Measurements from ENCODE around the gene CHD2.

Gene CHD2

GRCh38 chr15:93067649-93068085 lies 167.5 kb downstream of the CHD2 start:
- no peak for DNase-seq (ENCODE audit: low spot score)

GRCh38 chr15:93068581-93069199 lies 168.6 kb downstream of the CHD2 start:
- no peak for DNase-seq (ENCODE audit: low spot score)

GRCh38 chr15:93070132-93070531 lies 170.0 kb downstream of the CHD2 start:
- DNase-seq (ENCODE audit: low spot score), result no peak

GRCh38 chr15:93070551-93071296 lies 170.6 kb downstream of the CHD2 start:
- DNase-seq (ENCODE audit: low spot score), result no peak

- no peak for DNase-seq (ENCODE audit: low spot score)
These were observed 171.4 kb downstream of the CHD2 start for GRCh38 chr15:93071469-93071936.

- no peak for DNase-seq (ENCODE audit: low spot score)
These were observed 171.9 kb downstream of the CHD2 start for GRCh38 chr15:93072011-93072410.

- DNase-seq (ENCODE audit: low spot score), result no peak
These were observed 172.6 kb downstream of the CHD2 start for GRCh38 chr15:93072411-93073394.

- DNase-seq (ENCODE audit: low spot score), result no peak
These were observed 173.4 kb downstream of the CHD2 start for GRCh38 chr15:93073465-93073952.

GRCh38 chr15:93074599-93074998 lies 174.5 kb downstream of the CHD2 start:
- no peak for DNase-seq (ENCODE audit: low spot score)

GRCh38 chr15:93076217-93076616 lies 176.1 kb downstream of the CHD2 start:
- no peak for DNase-seq (ENCODE audit: low spot score)

- no peak for DNase-seq (ENCODE audit: low spot score)
These were observed 176.8 kb downstream of the CHD2 start for GRCh38 chr15:93076875-93077274.
